MM.1S (cell line): Measurements from ENCODE around the gene MIB2.

Experiments used
- DNase-seq: peaks from one replicate; pipeline ENCODE4 v3.0.0-alpha.2; 2015
- H2AFZ ChIP-seq: fragments of 300-600 bp; sonication (generic); 2 replicates; pipeline ENCODE4 v1.6.0; 2016; ENCODE audit warnings: antibody characterized with exemption, low read length
- H3F3A ChIP-seq: fragments of 300-600 bp; sonication (generic); 2 replicates; pipeline ENCODE4 v1.6.1; 2016; ENCODE audit warnings: mild to moderate bottlenecking, antibody characterized with exemption, low read length, moderate library complexity, mixed read lengths; ENCODE audit not compliant: insufficient read depth
- H3K27ac ChIP-seq: fragments of 300-600 bp; sonication (generic); 2 replicates; pipeline ENCODE4 v1.5.1; 2016; ENCODE audit warnings: mild to moderate bottlenecking, low read length
- H3K27me3 ChIP-seq: fragments of 300-600 bp; sonication (generic); replicated peaks from 2 replicates; pipeline ENCODE4 v1.6.0; 2016; ENCODE audit warnings: low read length; ENCODE audit not compliant: insufficient read depth
- H3K36me3 ChIP-seq: fragments of 300-600 bp; sonication (generic); replicated peaks from 2 replicates; pipeline ENCODE4 v1.6.1; 2016; ENCODE audit warnings: mild to moderate bottlenecking, low read length, mixed read lengths; ENCODE audit not compliant: insufficient read depth
- H3K4me1 ChIP-seq: fragments of 300-600 bp; sonication (generic); 2 replicates; pipeline ENCODE4 v1.6.1; 2016; ENCODE audit warnings: low read length, mixed read lengths
- H3K4me2 ChIP-seq: fragments of 300-600 bp; sonication (generic); 2 replicates; pipeline ENCODE4 v1.6.0; 2016; ENCODE audit warnings: low read depth, low read length
- H3K4me3 ChIP-seq: fragments of 300-600 bp; sonication (generic); 2 replicates; pipeline ENCODE4 v1.5.1; 2016; ENCODE audit warnings: low read length, mixed read lengths
- H3K79me2 ChIP-seq: fragments of 300-600 bp; sonication (generic); 2 replicates; pipeline ENCODE4 v1.6.1; 2016; ENCODE audit warnings: mixed run types, low read length, mixed read lengths
- H3K9ac ChIP-seq: fragments of 300-600 bp; sonication (generic); 2 replicates; pipeline ENCODE4 v1.6.1; 2016; ENCODE audit warnings: low read length, mixed read lengths
- H3K9me2 ChIP-seq: fragments of 300-600 bp; sonication (generic); replicated peaks from 2 replicates; pipeline ENCODE4 v1.6.1; 2016; ENCODE audit warnings: mild to moderate bottlenecking, low read length, mixed read lengths; ENCODE audit not compliant: insufficient read depth
- H3K9me3 ChIP-seq: fragments of 300-600 bp; sonication (generic); replicated peaks from 2 replicates; pipeline ENCODE4 v1.6.1; 2016; ENCODE audit warnings: mild to moderate bottlenecking, low read length, mixed read lengths; ENCODE audit not compliant: insufficient read depth
- H4K20me1 ChIP-seq: fragments of 300-600 bp; sonication (generic); 2 replicates; pipeline ENCODE4 v1.6.1; 2016; ENCODE audit warnings: mild to moderate bottlenecking, low read length, moderate library complexity, mixed read lengths; ENCODE audit not compliant: insufficient read depth
- EZH2 ChIP-seq: fragments of 300-600 bp; sonication (generic); optimal IDR thresholded peaks from 2 replicates; pipeline ENCODE3; 2017; ENCODE audit warnings: low read depth, mild to moderate bottlenecking, antibody characterized with exemption, low read length, mixed read lengths
- EZH2phosphoT487 ChIP-seq: fragments of 300-600 bp; sonication (generic); IDR thresholded peaks from 2 replicates; pipeline ENCODE4 v1.6.1; 2018; ENCODE audit warnings: antibody characterized with exemption, low read length
- TF ChIP-seq, protein P1 (sequence below): fragments of 300-600 bp; sonication (generic); IDR thresholded peaks from 2 replicates; pipeline ENCODE4 v1.5.1; 2016; ENCODE audit warnings: antibody characterized with exemption, low read length, mixed read lengths

The MIB2 gene

DNA sequence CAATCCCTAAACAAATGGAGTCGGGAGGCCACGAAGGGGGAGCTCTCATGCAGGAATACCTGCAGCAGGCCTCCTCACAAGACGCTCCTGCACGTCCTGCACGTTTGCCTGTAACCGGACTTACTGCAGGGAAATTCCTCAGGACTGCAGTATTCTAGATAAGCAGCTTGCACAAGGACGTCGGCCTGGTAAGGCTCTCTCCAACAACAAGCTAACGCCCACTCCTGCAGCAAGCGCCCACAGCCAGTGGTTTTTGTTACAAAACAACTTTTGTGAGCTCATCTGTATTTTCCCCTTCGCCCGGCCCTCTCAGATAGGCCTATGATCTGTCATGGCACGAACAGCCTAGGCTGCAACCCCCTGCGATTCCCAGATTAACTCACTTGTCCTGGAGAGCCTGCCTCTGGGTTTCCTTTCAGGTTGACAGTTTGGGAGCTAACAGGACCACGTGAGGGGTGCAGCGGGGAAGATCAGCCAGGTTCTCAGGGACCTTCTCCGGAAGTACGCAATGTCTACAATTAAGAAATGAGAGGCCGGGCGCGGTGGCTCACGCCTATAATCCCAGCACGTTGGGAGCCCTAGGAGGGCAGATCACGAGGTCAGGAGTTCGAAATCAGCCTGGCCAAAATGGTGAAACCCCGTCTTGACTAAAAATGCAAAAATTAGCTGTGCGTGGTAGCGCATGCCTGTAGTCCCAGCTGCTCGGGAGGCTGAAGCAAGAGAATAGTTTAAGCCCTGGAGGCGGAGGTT, 921 bp upstream of the MIB2 start:
- Histone ChIP-seq H3K9ac (peak overlapping the region; percentile 100), H3K27me3 (no peaks in the 10 kb centered on the region), H3K4me1 (peaks cover 19% of the 10 kb centered on the region), H3K4me2 (peak overlapping the region; percentile 94), H3K27ac (peak overlapping the region; percentile 100; the same call in 1 of the 2 replicates), H3K9me3 (no peaks in the 10 kb centered on the region), H2AFZ (peak overlapping the region; percentile 71), H3K9me2 (no peaks in the 10 kb centered on the region), H3K36me3 (no peaks in the 10 kb centered on the region), H4K20me1 (no peaks in the 10 kb centered on the region), H3K4me3 (peak overlapping the region; percentile 98), H3K79me2 (peaks cover 23% of the 10 kb centered on the region), H3F3A (peaks cover 12% of the 10 kb centered on the region; the same call in 1 of the 2 replicates)
- no peak for DNase-seq
- no peak for TF ChIP-seq EZH2phosphoT487
- TF ChIP-seq, protein P1, sequence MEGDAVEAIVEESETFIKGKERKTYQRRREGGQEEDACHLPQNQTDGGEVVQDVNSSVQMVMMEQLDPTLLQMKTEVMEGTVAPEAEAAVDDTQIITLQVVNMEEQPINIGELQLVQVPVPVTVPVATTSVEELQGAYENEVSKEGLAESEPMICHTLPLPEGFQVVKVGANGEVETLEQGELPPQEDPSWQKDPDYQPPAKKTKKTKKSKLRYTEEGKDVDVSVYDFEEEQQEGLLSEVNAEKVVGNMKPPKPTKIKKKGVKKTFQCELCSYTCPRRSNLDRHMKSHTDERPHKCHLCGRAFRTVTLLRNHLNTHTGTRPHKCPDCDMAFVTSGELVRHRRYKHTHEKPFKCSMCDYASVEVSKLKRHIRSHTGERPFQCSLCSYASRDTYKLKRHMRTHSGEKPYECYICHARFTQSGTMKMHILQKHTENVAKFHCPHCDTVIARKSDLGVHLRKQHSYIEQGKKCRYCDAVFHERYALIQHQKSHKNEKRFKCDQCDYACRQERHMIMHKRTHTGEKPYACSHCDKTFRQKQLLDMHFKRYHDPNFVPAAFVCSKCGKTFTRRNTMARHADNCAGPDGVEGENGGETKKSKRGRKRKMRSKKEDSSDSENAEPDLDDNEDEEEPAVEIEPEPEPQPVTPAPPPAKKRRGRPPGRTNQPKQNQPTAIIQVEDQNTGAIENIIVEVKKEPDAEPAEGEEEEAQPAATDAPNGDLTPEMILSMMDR: no peak
- no peak for TF ChIP-seq EZH2

DNA sequence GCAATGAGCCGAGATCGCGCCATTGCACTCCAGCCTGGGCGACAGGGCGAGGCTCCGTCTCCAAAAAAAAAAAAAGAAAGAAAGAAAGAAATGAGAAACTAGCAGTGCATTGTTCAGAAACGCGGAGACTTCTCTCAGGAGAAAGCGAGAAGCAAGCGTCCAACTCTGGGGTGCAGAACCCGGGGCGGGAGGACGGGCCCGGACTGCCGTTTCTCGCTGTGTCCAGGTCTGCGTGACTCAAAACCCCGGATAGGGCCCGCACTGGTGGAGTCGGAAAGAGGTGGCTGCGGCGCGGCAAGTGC, 395 bp upstream of the MIB2 start:
- H3K27ac ChIP-seq: peak overlapping the region; percentile 100; the same call in 1 of the 2 replicates
- peak overlapping the region; percentile 94 for H3K4me2 ChIP-seq
- no peaks in the 10 kb centered on the region for H3K27me3 ChIP-seq
- H3K9me3 ChIP-seq: no peaks in the 10 kb centered on the region
- no peaks in the 10 kb centered on the region for H3K9me2 ChIP-seq
- H3F3A ChIP-seq: peaks cover 8% of the 10 kb centered on the region; the same call in 1 of the 2 replicates
- no peak for DNase-seq
- H3K79me2 ChIP-seq: peaks cover 23% of the 10 kb centered on the region
- TF ChIP-seq, protein P1: no peak
- TF ChIP-seq EZH2phosphoT487 (no peak), EZH2 (no peak)
- H2AFZ ChIP-seq: peak overlapping the region; percentile 71
- peaks cover 14% of the 10 kb centered on the region for H3K4me1 ChIP-seq
- H4K20me1 ChIP-seq: no peaks in the 10 kb centered on the region
- peak overlapping the region; percentile 98 for H3K4me3 ChIP-seq
- no peaks in the 10 kb centered on the region for H3K36me3 ChIP-seq
- peak overlapping the region; percentile 100 for H3K9ac ChIP-seq

- no peaks in the 10 kb centered on the region for H3K9me2 ChIP-seq
- DNase-seq: peak; percentile 46
- H3K4me1 ChIP-seq: peaks cover 3% of the 10 kb centered on the region; the same call in 1 of the 2 replicates
- no peaks in the 10 kb centered on the region for H4K20me1 ChIP-seq
- H3K79me2 ChIP-seq: peaks cover 23% of the 10 kb centered on the region
- H3K36me3 ChIP-seq: no peaks in the 10 kb centered on the region
- TF ChIP-seq EZH2 (no peak), EZH2phosphoT487 (no peak)
- TF ChIP-seq, protein P1: no peak
- no peak overlapping the region for H3K27ac ChIP-seq
- H3F3A ChIP-seq: peaks cover 3% of the 10 kb centered on the region; the same call in 1 of the 2 replicates
- H3K9me3 ChIP-seq: no peaks in the 10 kb centered on the region
- H3K4me3 ChIP-seq: peak overlapping the region; percentile 87
- H3K4me2 ChIP-seq: peak overlapping the region; percentile 97
- peak overlapping the region; percentile 100 for H3K9ac ChIP-seq
- peak overlapping the region; percentile 45; the same call in 1 of the 2 replicates for H2AFZ ChIP-seq
- H3K27me3 ChIP-seq: no peaks in the 10 kb centered on the region
Observed at GRCh38 chr1:1616045-1616790, 918 bp downstream of the MIB2 start.
